SU-DHL-6 (cell line): ENCODE measurements around the gene EPC2.

Source experiments
- CTCF ChIP-seq: fragments of 200-600 bp; sonication (generic); IDR thresholded peaks from one replicate; pipeline ENCODE4 v1.5.1; 2017; ENCODE audit warnings: antibody characterized with exemption, mild to moderate bottlenecking, low read length, moderate library complexity; ENCODE audit not compliant: insufficient read depth, poor library complexity, severe bottlenecking
- EZH2phosphoT487 ChIP-seq: fragments of 200-600 bp; sonication (generic), shearing (Covaris generic); conservative IDR thresholded peaks from 2 replicates; pipeline ENCODE4 v1.6.1; 2018; ENCODE audit warnings: mild to moderate bottlenecking, antibody characterized with exemption, low read length, moderate library complexity, mixed read lengths

- TF ChIP-seq EZH2phosphoT487: no peak
- no peak for TF ChIP-seq CTCF
Measured at GRCh38 chr2:148699830-148700229, 55.3 kb downstream of the EPC2 start.
